Suprapubic skin (tissue), 3 donors: ENCODE results near the gene GMEB2.

Experiments
- POLR2A ChIP-seq, 2 donors: fragments of 450-650 bp; IDR thresholded peaks; one replicate each; pipeline ENCODE4 v1.6.1; 2017; ENCODE audit warnings: antibody characterized with exemption in 2 of 2, mild to moderate bottlenecking in 2 of 2, moderate library complexity in 2 of 2
- TF ChIP-seq, protein P1 (sequence below), 2 donors: fragments of 200-600 bp in 1 of 2; fragments of 450-650 bp in 1 of 2; sonication (generic) in 1 of 2; IDR thresholded peaks; one replicate each; pipeline ENCODE4 v1.5.1; 2016 to 2019; ENCODE audit warnings: antibody characterized with exemption in 2 of 2, mild to moderate bottlenecking in 1 of 2, moderate library complexity in 1 of 2

DNA sequence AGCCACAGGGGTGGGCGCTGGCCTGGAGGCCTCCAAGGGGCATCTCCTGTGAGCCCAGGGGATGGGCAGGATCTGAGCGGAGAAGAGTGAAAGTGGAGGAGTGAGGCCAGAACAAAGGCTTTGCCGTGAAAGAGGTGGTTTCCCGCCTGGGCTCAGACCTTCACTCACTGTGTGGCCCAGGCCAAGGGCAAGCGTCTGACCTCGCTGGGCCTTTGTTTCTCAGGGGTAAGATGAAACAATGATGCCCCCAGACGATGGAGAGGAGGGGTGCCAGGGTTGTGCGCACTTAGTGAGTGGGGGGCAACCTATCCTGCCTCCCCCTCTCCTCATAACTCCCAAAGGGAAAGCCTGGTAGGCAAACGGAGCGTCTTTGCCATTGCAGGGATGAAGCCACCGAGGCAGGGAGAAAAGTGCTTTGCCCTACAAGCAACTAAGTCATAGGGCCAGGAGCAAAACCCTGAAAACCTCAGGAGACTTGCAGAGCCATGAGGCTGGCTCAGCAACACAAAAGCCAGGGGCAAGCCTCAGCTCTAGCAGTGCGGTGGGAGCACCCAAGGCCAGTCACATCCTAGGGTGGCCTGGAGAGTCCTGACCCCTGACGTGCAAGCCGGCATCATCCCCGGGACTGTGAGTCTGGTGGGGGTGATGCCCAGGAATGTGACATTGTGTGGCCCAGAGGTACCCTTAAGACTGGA is 27.2 kb upstream of the GMEB2 start:
- TF ChIP-seq, protein P1, sequence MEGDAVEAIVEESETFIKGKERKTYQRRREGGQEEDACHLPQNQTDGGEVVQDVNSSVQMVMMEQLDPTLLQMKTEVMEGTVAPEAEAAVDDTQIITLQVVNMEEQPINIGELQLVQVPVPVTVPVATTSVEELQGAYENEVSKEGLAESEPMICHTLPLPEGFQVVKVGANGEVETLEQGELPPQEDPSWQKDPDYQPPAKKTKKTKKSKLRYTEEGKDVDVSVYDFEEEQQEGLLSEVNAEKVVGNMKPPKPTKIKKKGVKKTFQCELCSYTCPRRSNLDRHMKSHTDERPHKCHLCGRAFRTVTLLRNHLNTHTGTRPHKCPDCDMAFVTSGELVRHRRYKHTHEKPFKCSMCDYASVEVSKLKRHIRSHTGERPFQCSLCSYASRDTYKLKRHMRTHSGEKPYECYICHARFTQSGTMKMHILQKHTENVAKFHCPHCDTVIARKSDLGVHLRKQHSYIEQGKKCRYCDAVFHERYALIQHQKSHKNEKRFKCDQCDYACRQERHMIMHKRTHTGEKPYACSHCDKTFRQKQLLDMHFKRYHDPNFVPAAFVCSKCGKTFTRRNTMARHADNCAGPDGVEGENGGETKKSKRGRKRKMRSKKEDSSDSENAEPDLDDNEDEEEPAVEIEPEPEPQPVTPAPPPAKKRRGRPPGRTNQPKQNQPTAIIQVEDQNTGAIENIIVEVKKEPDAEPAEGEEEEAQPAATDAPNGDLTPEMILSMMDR (IDR thresholded peaks at IDR 0.05): no peak
- no peak for TF ChIP-seq POLR2A (IDR thresholded peaks at IDR 0.05)
